Measurements from ENCODE around the gene TDP1. TPM values are rescaled to one million over a fixed set of nuclear protein-coding genes. Genes with fewer than 3 reads are reported as not detected.

The TDP1 gene
- total RNA-seq, 1 donor from 2014 or later = 54.3 TPM

DNA sequence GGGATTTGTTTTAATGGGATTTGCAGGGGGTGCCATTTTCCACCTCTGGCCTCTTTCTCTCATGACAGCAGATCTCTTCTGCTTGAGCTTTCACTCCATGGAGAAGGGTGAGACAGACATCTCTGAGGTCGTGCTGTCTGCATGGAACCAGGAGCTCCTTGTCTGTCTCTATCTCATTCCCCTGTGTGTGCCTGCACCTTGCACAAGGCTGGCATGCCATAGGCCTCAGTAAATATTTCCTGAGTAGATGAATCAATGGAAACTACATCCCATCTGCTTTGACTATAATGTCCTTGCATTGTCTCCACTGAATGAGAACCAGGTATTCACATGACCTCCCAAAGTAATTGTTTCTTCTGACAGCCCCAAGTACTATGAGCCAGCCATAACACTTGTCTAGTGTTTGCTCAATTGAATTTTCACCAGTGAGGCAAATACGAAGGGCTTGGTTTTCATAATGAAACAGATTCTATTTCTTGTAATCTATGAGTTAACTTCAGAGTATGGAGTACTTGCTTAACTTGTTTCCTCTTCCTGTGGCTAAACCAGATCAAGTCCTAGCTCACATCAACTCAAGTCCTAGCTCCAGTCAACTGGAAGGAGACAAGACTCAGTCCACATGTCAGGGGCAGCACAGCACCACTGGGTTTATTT, 138.3 kb downstream of the TDP1 start:
- H3K36me3 Mint-ChIP-seq (ENCODE audit: low read depth) = no peaks in the 10 kb centered on the region
- H3K4me3 Mint-ChIP-seq = no peak overlapping the region
- H3K27me3 Mint-ChIP-seq (ENCODE audit: low read depth) = peaks cover 17% of the 10 kb centered on the region
- H3K9me3 Mint-ChIP-seq = no peaks in the 10 kb centered on the region
- no peak for DNase-seq (ENCODE audit: low read depth, low spot score)
- H3K4me1 Mint-ChIP-seq = peaks cover 35% of the 10 kb centered on the region
- H3K27ac Mint-ChIP-seq (ENCODE audit: unreplicated experiment) = no peak overlapping the region
- TF ChIP-seq, protein P1, sequence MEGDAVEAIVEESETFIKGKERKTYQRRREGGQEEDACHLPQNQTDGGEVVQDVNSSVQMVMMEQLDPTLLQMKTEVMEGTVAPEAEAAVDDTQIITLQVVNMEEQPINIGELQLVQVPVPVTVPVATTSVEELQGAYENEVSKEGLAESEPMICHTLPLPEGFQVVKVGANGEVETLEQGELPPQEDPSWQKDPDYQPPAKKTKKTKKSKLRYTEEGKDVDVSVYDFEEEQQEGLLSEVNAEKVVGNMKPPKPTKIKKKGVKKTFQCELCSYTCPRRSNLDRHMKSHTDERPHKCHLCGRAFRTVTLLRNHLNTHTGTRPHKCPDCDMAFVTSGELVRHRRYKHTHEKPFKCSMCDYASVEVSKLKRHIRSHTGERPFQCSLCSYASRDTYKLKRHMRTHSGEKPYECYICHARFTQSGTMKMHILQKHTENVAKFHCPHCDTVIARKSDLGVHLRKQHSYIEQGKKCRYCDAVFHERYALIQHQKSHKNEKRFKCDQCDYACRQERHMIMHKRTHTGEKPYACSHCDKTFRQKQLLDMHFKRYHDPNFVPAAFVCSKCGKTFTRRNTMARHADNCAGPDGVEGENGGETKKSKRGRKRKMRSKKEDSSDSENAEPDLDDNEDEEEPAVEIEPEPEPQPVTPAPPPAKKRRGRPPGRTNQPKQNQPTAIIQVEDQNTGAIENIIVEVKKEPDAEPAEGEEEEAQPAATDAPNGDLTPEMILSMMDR (conservative IDR thresholded peaks at IDR 0.05) = no peak

Other genes starting within 250 kb of the TDP1 start
- 14.8 and 15.4 TPM in 2 replicates for gene EFCAB11, start 1.2 kb upstream of the TDP1 start, total RNA-seq
- not detected in 2 replicates for gene KCNK13, start 106.1 kb downstream of the TDP1 start, total RNA-seq

All from neural crest cell (in vitro differentiated cells).